Myometrial cell (primary cell): Measurements from ENCODE around the gene LIPT1. TPM values are rescaled to one million over a fixed set of nuclear protein-coding genes. Genes with fewer than 3 reads are reported as not detected.

Source experiments
- total RNA-seq: library from RNA; depleted of rRNA; stranded (reverse); fragments of >200 nt; gene quantifications from 2 replicates; pipeline ENCODE4 v1.2.3, GENCODE V29; 2015

LIPT1 gene
- total RNA-seq = 1.7 and 7.3 TPM in 2 replicates

DNA sequence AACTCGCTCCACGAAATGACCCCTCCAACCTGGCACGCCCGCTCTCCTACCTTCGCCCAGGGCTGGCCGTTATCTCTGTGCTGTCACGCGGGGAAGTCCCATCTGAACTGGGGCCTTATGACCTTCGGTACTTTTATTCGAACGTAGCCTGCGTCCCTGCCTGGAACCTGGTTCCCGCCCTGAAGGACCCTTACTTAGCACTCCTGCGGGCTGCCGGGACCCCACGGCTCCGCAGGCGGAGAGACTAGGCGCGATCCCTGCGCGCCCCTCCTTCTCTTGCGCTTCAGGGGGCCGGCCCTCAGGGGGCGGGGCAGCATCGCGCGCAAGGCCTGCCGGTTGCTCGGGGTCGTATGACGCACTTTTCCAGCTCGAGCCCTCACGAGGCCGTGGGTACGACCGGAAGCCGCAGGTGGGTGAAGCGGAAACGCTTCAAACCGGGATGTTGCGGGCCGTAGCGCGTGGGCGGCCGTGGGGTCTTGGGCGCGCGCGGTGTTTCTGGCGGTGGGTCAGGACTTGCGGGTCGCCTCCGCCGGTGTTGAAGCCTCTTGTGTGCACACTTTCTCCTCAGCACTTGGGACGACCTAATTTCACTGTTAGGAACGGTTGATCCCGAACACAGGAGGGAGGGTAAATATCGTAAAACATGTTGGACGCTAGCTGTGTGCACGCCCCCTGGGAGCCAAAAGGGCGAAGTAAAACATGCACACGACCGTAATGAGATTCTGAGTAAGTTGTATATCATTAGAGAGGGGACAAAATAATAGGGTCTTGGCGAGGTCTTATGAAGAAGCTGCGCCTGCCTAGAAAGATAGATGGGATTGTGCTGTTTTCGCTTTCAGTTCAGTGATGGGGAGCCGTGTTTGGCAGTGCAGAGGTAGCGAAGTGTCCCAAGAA is at the start of gene LIPT1, which contains the start of gene TSGA10:
Gene LIPT1 (plus strand): TSS at position 325 of the 894 bp plus-strand sequence. CDS start 6,991 bp downstream, outside the sequence.
Gene TSGA10 (minus strand): TSS at position 300 of the 894 bp plus-strand sequence. CDS start 45,503 bp downstream, outside the sequence.

DNA sequence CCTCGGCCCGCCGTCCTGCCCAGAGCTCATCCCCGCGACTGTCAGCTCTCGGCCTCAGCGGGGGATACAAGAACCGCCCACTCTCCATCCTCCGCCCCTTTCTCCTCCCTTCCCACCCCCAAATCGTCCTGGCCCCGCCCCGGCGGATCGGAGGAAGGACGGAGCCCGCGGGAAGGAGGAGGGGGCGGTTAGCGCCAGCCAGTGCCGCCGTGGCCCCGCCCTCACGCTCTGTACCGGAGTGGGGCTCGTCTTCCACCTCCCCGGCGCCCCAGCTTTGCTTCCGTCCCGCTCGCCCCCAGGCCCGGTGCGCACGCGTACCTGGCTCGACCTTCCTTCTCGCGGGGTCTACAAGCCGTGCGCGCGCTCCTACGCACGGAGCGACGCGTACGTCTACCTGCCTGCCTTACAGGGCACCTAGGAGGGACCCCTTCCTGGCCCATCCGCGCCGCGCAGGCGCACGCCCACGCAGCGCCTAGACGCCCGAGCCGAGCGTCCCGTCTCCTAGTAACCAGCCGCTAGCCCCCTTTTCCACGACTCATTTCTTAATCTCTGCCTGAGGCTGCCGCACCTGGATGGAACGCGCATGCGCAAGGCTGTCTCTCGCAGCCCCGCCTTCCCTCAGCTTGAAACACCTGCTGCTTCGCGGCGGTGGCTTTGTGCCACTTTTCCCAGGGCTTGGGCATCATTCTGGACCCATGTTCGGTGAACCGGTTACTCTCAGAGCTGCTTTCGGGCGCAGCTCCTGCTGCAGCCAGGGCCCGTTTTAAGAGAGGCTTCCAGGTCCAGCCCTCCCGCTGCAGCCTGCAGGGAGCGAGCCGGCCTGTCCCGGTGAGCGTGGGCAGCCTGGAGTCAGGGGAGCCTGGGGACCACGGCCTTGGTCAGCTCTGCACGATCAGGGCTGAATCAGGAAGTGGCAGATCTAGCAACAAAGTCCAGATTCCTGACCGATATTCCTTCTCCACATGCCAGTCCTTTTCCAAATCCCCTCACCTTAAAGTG is 13.4 kb upstream of the LIPT1 start, which contains the start of gene C2orf15:
Gene C2orf15 (plus strand): TSS at position 598 of the 999 bp plus-strand sequence. CDS start 8,852 bp downstream, outside the sequence.

DNA sequence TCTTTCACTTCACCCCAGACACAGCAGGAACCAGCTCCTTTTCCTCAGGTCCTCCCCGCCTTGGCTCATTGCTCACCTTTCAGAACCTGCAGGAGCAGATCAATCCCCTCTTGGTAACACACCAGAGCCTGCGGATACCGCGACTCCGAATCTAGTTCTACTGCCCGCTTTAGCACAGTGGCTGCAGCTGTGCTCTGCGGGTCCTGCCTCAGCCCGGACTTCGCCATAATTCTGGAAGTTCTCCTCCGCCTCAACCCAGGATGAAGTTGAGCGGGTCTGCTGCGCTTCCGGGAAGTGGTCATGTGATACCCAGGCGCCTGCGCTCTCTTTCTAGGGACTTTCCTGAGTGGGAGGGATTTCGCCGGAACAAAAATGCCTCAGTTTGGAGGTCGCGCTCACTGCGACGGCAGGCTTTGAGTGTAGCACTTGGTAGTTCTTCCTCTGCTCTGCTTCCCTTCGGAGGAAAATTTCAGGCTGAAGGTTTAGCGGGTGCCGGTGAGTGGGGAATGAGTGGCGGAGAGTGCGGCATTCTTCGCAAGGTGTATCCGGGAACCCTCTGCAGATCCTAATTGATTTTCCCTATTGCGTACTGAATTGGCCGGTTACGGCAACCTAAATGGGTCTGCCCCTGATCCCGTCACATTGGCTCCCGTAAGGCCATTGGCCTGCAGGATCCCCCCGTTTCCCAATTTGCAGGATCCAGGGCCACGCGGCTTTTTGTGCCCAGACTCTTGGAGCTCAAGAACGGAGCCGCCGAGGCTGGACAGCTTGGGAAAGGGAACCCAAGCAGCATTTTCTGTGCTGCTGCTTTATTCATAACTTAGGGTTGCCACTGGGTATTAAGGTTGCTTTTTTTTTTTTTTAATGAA is 26.2 kb downstream of the LIPT1 start, which contains the start of the genes MITD1 and MRPL30:
Gene MITD1 (minus strand): TSS at position 304 of the 869 bp plus-strand sequence. CDS start 77 bp downstream, at position 227.
Gene MRPL30 (plus strand): TSS at position 430 of the 869 bp plus-strand sequence. CDS start 5,020 bp downstream, outside the sequence.

Other genes with a start within 250 kb of the LIPT1 start
- gene CRACDL, start 218.7 kb upstream of the LIPT1 start, total RNA-seq = not detected in 2 replicates
- gene C2orf15, start 13.3 kb upstream of the LIPT1 start, total RNA-seq = not detected in 2 replicates
- gene TSGA10, start within 50 bp of the LIPT1 start, total RNA-seq = 0.71 TPM in 1 of 2 replicates, not detected in the other
- gene MITD1, start 26.1 kb downstream of the LIPT1 start, total RNA-seq = 23.2 and 31.4 TPM in 2 replicates
- 35.6 and 43.0 TPM in 2 replicates for gene MRPL30, start 26.2 kb downstream of the LIPT1 start, total RNA-seq
- gene LYG2, start 100.7 kb downstream of the LIPT1 start, total RNA-seq = not detected in 2 replicates
- 1.1 TPM in 1 of 2 replicates, not detected in the other for gene LYG1, start 146.2 kb downstream of the LIPT1 start, total RNA-seq
- gene TXNDC9, start 181.4 kb downstream of the LIPT1 start, total RNA-seq = 79.9 and 105 TPM in 2 replicates
- 9.2 and 12.1 TPM in 2 replicates for gene EIF5B, start 182.4 kb downstream of the LIPT1 start, total RNA-seq